ENCODE measurements around the gene CFAP221. TPM values are rescaled to one million over a fixed set of nuclear protein-coding genes. Genes with fewer than 3 reads are reported as not detected.

CFAP221 gene
- total RNA-seq, 1 experiment from 2014 or later, result not detected

DNA sequence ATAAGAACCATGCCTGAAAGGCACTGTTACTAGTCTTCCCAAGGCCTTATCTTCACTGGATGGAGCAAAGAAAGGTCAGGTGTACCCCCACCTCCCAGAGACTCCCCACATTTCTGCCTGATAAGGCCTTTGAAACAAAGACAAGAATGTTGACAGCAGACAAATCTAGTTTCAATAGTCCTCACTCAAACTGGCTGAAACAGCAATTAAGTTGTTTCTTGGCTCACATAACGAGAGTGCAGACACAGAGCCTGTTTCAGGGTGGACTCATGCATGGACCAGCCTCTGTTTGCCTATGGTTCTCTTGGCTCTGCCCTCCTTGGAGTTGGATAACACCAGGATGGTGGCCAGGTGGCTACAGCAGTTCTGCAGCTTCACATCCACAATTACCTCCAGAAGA lies 7.5 kb upstream of the CFAP221 start:
- H3K9me3 ChIP-seq (ENCODE audit: insufficient read depth, low read depth), result peaks cover 4% of the 10 kb centered on the region; the same call in 1 of the 2 replicates
- ChIA-PET CTCF (no interaction called here), POLR2A (ENCODE audit: unreplicated experiment) (no interaction called here)
- no peaks in the 10 kb centered on the region for H3K4me1 ChIP-seq (replicated peaks; ENCODE audit: insufficient read depth)
- no peak for DNase-seq
- intact Hi-C loops (cut with micrococcal nuclease; ENCODE audit: unreplicated experiment), result no loop called here
- H3K27ac ChIP-seq, result no peak overlapping the region
- no TSS peak for BruUV-seq (replicated peaks)
- no peaks in the 10 kb centered on the region for H4K20me1 ChIP-seq (ENCODE audit: insufficient read depth)
- H3K4me3 ChIP-seq, result no peak overlapping the region
- no peak overlapping the region for H3K4me2 ChIP-seq
- peaks cover 18% of the 10 kb centered on the region for H3K27me3 ChIP-seq (ENCODE audit: insufficient read depth, low read depth)
- H3F3A ChIP-seq (ENCODE audit: insufficient read depth, low read depth), result no peaks in the 10 kb centered on the region
- no peaks in the 10 kb centered on the region for H3K9me2 ChIP-seq (ENCODE audit: insufficient read depth)
- no peak for TF ChIP-seq EZH2 (IDR thresholded peaks at IDR 0.05; ENCODE audit: low read depth)
- TF ChIP-seq, protein P1, sequence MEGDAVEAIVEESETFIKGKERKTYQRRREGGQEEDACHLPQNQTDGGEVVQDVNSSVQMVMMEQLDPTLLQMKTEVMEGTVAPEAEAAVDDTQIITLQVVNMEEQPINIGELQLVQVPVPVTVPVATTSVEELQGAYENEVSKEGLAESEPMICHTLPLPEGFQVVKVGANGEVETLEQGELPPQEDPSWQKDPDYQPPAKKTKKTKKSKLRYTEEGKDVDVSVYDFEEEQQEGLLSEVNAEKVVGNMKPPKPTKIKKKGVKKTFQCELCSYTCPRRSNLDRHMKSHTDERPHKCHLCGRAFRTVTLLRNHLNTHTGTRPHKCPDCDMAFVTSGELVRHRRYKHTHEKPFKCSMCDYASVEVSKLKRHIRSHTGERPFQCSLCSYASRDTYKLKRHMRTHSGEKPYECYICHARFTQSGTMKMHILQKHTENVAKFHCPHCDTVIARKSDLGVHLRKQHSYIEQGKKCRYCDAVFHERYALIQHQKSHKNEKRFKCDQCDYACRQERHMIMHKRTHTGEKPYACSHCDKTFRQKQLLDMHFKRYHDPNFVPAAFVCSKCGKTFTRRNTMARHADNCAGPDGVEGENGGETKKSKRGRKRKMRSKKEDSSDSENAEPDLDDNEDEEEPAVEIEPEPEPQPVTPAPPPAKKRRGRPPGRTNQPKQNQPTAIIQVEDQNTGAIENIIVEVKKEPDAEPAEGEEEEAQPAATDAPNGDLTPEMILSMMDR (conservative IDR thresholded peaks at IDR 0.05), result no peak
- H2AFZ ChIP-seq, result no peak overlapping the region
- H3K36me3 ChIP-seq (ENCODE audit: low read depth), result no peaks in the 10 kb centered on the region
- no peaks in the 10 kb centered on the region for H3K79me2 ChIP-seq (ENCODE audit: low read depth)

DNA sequence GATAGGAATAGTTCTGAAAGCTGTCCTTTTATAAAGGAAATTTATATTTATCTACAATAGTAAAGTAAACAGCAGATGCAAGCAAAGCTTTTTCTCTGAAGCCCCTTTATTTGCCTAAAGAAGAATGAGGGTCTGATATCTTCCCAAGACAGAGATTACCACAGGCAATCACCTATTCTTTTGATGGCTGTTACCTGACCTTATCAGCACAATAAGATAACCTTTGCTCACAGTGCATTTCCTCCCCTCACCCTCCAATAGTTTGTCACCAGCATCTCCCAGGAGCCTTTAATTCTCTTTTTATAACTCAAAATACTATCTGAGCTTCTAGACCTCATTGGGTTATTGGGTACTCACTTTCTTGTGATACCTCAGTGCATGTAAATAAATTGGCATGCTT lies 6.5 kb upstream of the CFAP221 start:
- no peak overlapping the region for H3K27ac ChIP-seq
- no peaks in the 10 kb centered on the region for H3K79me2 ChIP-seq (ENCODE audit: low read depth)
- peaks cover 22% of the 10 kb centered on the region for H3K27me3 ChIP-seq (ENCODE audit: insufficient read depth, low read depth)
- DNase-seq, result no peak
- H3K9me3 ChIP-seq (ENCODE audit: insufficient read depth, low read depth), result peaks cover 4% of the 10 kb centered on the region; the same call in 1 of the 2 replicates
- H3K4me1 ChIP-seq (replicated peaks; ENCODE audit: insufficient read depth), result no peaks in the 10 kb centered on the region
- intact Hi-C loops (cut with micrococcal nuclease; ENCODE audit: unreplicated experiment), result no loop called here
- no peaks in the 10 kb centered on the region for H3K36me3 ChIP-seq (ENCODE audit: low read depth)
- H4K20me1 ChIP-seq (ENCODE audit: insufficient read depth), result no peaks in the 10 kb centered on the region
- no TSS peak for BruUV-seq (replicated peaks)
- ChIA-PET POLR2A (ENCODE audit: unreplicated experiment) (interaction anchor here (0.6 kb wide), 1 partner anchor 1174 kb away, joined by 3 read pairs; no protein-coding TSS in a partner anchor), CTCF (no interaction called here)
- no peak overlapping the region for H3K4me3 ChIP-seq
- H2AFZ ChIP-seq, result no peak overlapping the region
- H3K9me2 ChIP-seq (ENCODE audit: insufficient read depth), result no peaks in the 10 kb centered on the region
- TF ChIP-seq EZH2 (IDR thresholded peaks at IDR 0.05; ENCODE audit: low read depth), result no peak
- TF ChIP-seq, protein P1 (conservative IDR thresholded peaks at IDR 0.05), result no peak
- H3K4me2 ChIP-seq, result no peak overlapping the region
- no peaks in the 10 kb centered on the region for H3F3A ChIP-seq (ENCODE audit: insufficient read depth, low read depth)

DNA sequence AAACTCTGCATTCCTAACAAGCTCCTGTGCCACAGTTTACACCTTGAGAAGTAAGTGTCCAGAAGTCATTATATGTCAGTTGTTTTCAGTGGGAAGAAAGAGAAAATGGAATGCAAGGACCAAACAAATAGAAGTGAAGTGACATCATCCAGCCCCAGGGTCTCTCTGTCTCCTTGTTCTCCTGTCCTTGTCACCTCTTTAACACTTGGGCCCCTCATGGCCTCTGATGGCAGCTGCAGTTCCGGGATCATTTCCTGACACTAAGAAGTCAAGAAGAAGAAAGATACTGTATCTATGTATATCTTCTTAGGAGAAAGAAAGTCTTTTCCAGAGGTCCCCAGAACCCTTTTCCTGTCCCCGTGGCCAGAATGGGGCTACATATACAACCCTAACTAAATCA lies 2.8 kb upstream of the CFAP221 start:
- no peak overlapping the region for H2AFZ ChIP-seq
- no peaks in the 10 kb centered on the region for H3K9me2 ChIP-seq (ENCODE audit: insufficient read depth)
- TF ChIP-seq, protein P1 (conservative IDR thresholded peaks at IDR 0.05), result no peak
- TF ChIP-seq EZH2 (IDR thresholded peaks at IDR 0.05; ENCODE audit: low read depth), result no peak
- H3K4me1 ChIP-seq (replicated peaks; ENCODE audit: insufficient read depth), result no peaks in the 10 kb centered on the region
- H3F3A ChIP-seq (ENCODE audit: insufficient read depth, low read depth), result no peaks in the 10 kb centered on the region
- H3K4me2 ChIP-seq, result no peak overlapping the region
- H3K27ac ChIP-seq, result no peak overlapping the region
- no peak for DNase-seq
- no peaks in the 10 kb centered on the region for H4K20me1 ChIP-seq (ENCODE audit: insufficient read depth)
- CTCF ChIA-PET, result no interaction called here
- H3K4me3 ChIP-seq, result no peak overlapping the region
- no peaks in the 10 kb centered on the region for H3K36me3 ChIP-seq (ENCODE audit: low read depth)
- no peaks in the 10 kb centered on the region for H3K79me2 ChIP-seq (ENCODE audit: low read depth)
- H3K9me3 ChIP-seq (ENCODE audit: insufficient read depth, low read depth), result no peaks in the 10 kb centered on the region
- POLR2A ChIA-PET (ENCODE audit: unreplicated experiment), result no interaction called here
- H3K27me3 ChIP-seq (ENCODE audit: insufficient read depth, low read depth), result peaks cover 58% of the 10 kb centered on the region
- intact Hi-C loops (cut with micrococcal nuclease; ENCODE audit: unreplicated experiment), result no loop called here
- BruUV-seq (replicated peaks), result no TSS peak

Measured in PC-9 (cell line).